Sigmoid colon (tissue), 7 donors: Measurements from ENCODE around the gene DIS3L2. TPM values are rescaled to one million over a fixed set of nuclear protein-coding genes. Genes with fewer than 3 reads are reported as not detected.
"Not testable (repeated sequence)": the region's sequence is repeated elsewhere in the genome, so short reads cannot be mapped to it uniquely, and the experiment has no call there.

Experiments used
- DNase-seq: peaks from one replicate; pipeline ENCODE4 v3.0.0-alpha.2; 2019
- H3K27ac ChIP-seq, 4 donors: fragments of 200-600 bp; sonication (generic); one replicate each; pipeline ENCODE4 v1.5.1; 2016 to 2019; ENCODE audit warnings: mild to moderate bottlenecking in 1 of 4
- H3K27me3 ChIP-seq, 3 donors: fragments of 200-600 bp; sonication (generic); one replicate each; pipeline ENCODE4 v1.5.1; 2019; ENCODE audit warnings: mild to moderate bottlenecking in 1 of 3
- H3K36me3 ChIP-seq, 4 donors: fragments of 200-600 bp; sonication (generic); one replicate each; pipeline ENCODE4 v1.5.1; 2016 to 2019
- H3K4me1 ChIP-seq, 4 donors: fragments of 200-600 bp; sonication (generic); one replicate each; pipeline ENCODE4 v1.5.1; 2017 to 2019
- H3K4me3 ChIP-seq, 4 donors: fragments of 200-600 bp; sonication (generic); one replicate each; pipeline ENCODE4 v1.5.1; 2017 to 2019; ENCODE audit warnings: mild to moderate bottlenecking in 2 of 4, moderate library complexity in 1 of 4
- H3K9me3 ChIP-seq, 4 donors: fragments of 200-600 bp in 3 of 4; sonication (generic) in 3 of 4; one replicate each; pipeline versions ENCODE4 v1.5.1 to v1.6.1; 2013 to 2019
- CTCF ChIP-seq, 4 experiments: fragments of 450-650 bp in 3 of 4; fragments of 200-600 bp in 1 of 4; IDR thresholded peaks; one replicate each; pipeline ENCODE4 v1.5.1; 2016 to 2019; ENCODE audit warnings: antibody characterized with exemption in 4 of 4, mild to moderate bottlenecking in 3 of 4, moderate library complexity in 2 of 4
- EP300 ChIP-seq, 4 donors: sonication (generic); formaldehyde crosslinking; IDR thresholded peaks; one replicate each; pipeline ENCODE4 v1.6.1; 2017; ENCODE audit warnings: antibody characterized with exemption in 4 of 4
- POLR2A ChIP-seq, 2 donors: fragments of 450-650 bp; IDR thresholded peaks; one replicate each; pipeline ENCODE4 v1.6.1; 2016; ENCODE audit warnings: antibody characterized with exemption in 2 of 2, mild to moderate bottlenecking in 2 of 2, moderate library complexity in 2 of 2
- POLR2AphosphoS5 ChIP-seq, 4 donors: sonication (generic); formaldehyde crosslinking; IDR thresholded peaks; one replicate each; pipeline ENCODE4 v1.6.1; 2017; ENCODE audit warnings: antibody characterized with exemption in 4 of 4
- WGBS, 2 donors: extraction: QIAGEN DNeasy Blood & Tissue Kit; methylation state at CpG; one replicate each; pipeline ENCODE4 v1.1.7; 2013; 5-methylcytosine and 5-hydroxymethylcytosine counted together
- intact Hi-C: fragments of 100-400 bp; cut with DNase I; formaldehyde crosslinking; loops from one replicate; pipeline ENCODE4 v1.15.1; 2023
- polyA plus RNA-seq, 3 donors: library from polyadenylated mRNA; stranded (reverse); fragments of 200-250 nt; gene quantifications; one replicate each; pipeline ENCODE4 v1.2.3, GENCODE V29; 2013
- total RNA-seq, 4 donors: library from RNA; depleted of rRNA; stranded (reverse); fragments of >200 nt; gene quantifications; one replicate each; pipeline ENCODE4 v1.1.0, GENCODE V29; 2016
- donor health status: healthy with polysubstance abuse.
- donor health status: Bipolar disorder and iron deficiency.
- donor health status: healthy.

Gene DIS3L2
- total and polyA plus RNA-seq, 7 donors: 8.8 to 37.9 (median 22.5) TPM

GRCh38 chr2:232146294-232146693 lies 184.8 kb downstream of the DIS3L2 start:
- no peak for DNase-seq
- Histone ChIP-seq H3K36me3 (no peaks in the 10 kb centered on the region), H3K4me3 (no peak overlapping the region), H3K27me3 (no peaks in the 10 kb centered on the region), H3K4me1 (no peaks in the 10 kb centered on the region), H3K27ac (no peak overlapping the region), H3K9me3 (no peaks in the 10 kb centered on the region)
- TF ChIP-seq CTCF (IDR thresholded peaks at IDR 0.05) (no peak), EP300 (IDR thresholded peaks at IDR 0.05) (no peak), POLR2AphosphoS5 (IDR thresholded peaks at IDR 0.05) (no peak), POLR2A (IDR thresholded peaks at IDR 0.05) (no peak)
- intact Hi-C loops: loop anchor here (10.0 kb wide), 1 partner anchor 179 kb away; no protein-coding TSS in a partner anchor

- H3K9me3 ChIP-seq: no peaks in the 10 kb centered on the region
- TF ChIP-seq POLR2A (IDR thresholded peaks at IDR 0.05) (no peak), CTCF (IDR thresholded peaks at IDR 0.05) (no peak), EP300 (IDR thresholded peaks at IDR 0.05) (no peak), POLR2AphosphoS5 (IDR thresholded peaks at IDR 0.05) (peak in 1 of 4 donors; percentile 16)
- WGBS, 2 donors: 98% methylated on average over 2 of the region's 2 CpGs
- no peak for DNase-seq
- no peaks in the 10 kb centered on the region for H3K27me3 ChIP-seq
- no peaks in the 10 kb centered on the region for H3K4me1 ChIP-seq
- no peak overlapping the region for H3K27ac ChIP-seq
- H3K4me3 ChIP-seq: no peak overlapping the region
- no peaks in the 10 kb centered on the region for H3K36me3 ChIP-seq
- intact Hi-C loops: loop anchor here (10.0 kb wide), 1 partner anchor 177 kb away; no protein-coding TSS in a partner anchor
Observed at GRCh38 chr2:232147440-232148077, 186.0 kb downstream of the DIS3L2 start.

GRCh38 chr2:232162187-232162586 lies 200.7 kb downstream of the DIS3L2 start:
- Histone ChIP-seq H3K9me3 (no peaks in the 10 kb centered on the region), H3K27me3 (no peaks in the 10 kb centered on the region), H3K36me3 (peaks cover 0 to 49% (median 3%) of the 10 kb centered on the region in 4 donors), H3K4me1 (no peaks in the 10 kb centered on the region), H3K27ac (no peak overlapping the region), H3K4me3 (no peak overlapping the region)
- DNase-seq: no peak
- intact Hi-C loops: no loop called here
- 97% methylated on average over 3 of the region's 3 CpGs for WGBS, 2 donors
- TF ChIP-seq POLR2AphosphoS5 (IDR thresholded peaks at IDR 0.05) (no peak), POLR2A (IDR thresholded peaks at IDR 0.05) (no peak), CTCF (IDR thresholded peaks at IDR 0.05) (no peak), EP300 (IDR thresholded peaks at IDR 0.05) (no peak)

GRCh38 chr2:232170396-232170795 lies 208.9 kb downstream of the DIS3L2 start:
- H3K9me3 ChIP-seq: no peaks in the 10 kb centered on the region
- DNase-seq: no peak
- intact Hi-C loops: no loop called here
- H3K27ac ChIP-seq: peak overlapping the region in 1 of 4 donors; percentile 11
- 64 to 74% methylated on average over 2 of the region's 2 CpGs for WGBS, 2 donors
- TF ChIP-seq POLR2AphosphoS5 (IDR thresholded peaks at IDR 0.05) (no peak), CTCF (IDR thresholded peaks at IDR 0.05) (no peak), POLR2A (IDR thresholded peaks at IDR 0.05) (no peak), EP300 (IDR thresholded peaks at IDR 0.05) (no peak)
- no peaks in the 10 kb centered on the region for H3K27me3 ChIP-seq
- no peak overlapping the region for H3K4me3 ChIP-seq
- H3K36me3 ChIP-seq: peaks cover 0 to 11% (median 0%) of the 10 kb centered on the region in 4 donors
- H3K4me1 ChIP-seq: peaks cover 0 to 14% (median 9%) of the 10 kb centered on the region in 4 donors

- WGBS, 2 donors: 89 to 94% methylated on average over 4 of the region's 4 CpGs
- Histone ChIP-seq H3K4me1 (peaks cover 0 to 12% (median 9%) of the 10 kb centered on the region in 4 donors), H3K27ac (no peak overlapping the region), H3K27me3 (no peaks in the 10 kb centered on the region), H3K9me3 (no peaks in the 10 kb centered on the region), H3K36me3 (no peaks in the 10 kb centered on the region), H3K4me3 (no peak overlapping the region)
- no peak for DNase-seq
- intact Hi-C loops: no loop called here
- no peak for TF ChIP-seq POLR2A (IDR thresholded peaks at IDR 0.05)
- no peak for TF ChIP-seq POLR2AphosphoS5 (IDR thresholded peaks at IDR 0.05)
- no peak for TF ChIP-seq CTCF (IDR thresholded peaks at IDR 0.05)
- no peak for TF ChIP-seq EP300 (IDR thresholded peaks at IDR 0.05)
Observed at GRCh38 chr2:232174662-232175061, 213.1 kb downstream of the DIS3L2 start.

- intact Hi-C loops, H3K9me3 ChIP-seq, DNase-seq, H3K4me1 ChIP-seq, H3K36me3 ChIP-seq, H3K4me3 ChIP-seq, H3K27me3 ChIP-seq, H3K27ac ChIP-seq: not testable (repeated sequence)
- WGBS, 2 donors: 96 to 98% methylated on average over 4 of the region's 5 CpGs
Observed at GRCh38 chr2:232176587-232176986, 215.1 kb downstream of the DIS3L2 start.
